Amniotic epithelial cell (primary cell): ENCODE measurements around the gene FBXO10.
"Not testable (repeated sequence)": the region's sequence is repeated elsewhere in the genome, so short reads cannot be mapped to it uniquely, and the experiment has no call there.

Experiments
- DNase-seq: peaks from one replicate; pipeline ENCODE4 v3.0.0-alpha.2; 2010; ENCODE audit warnings: low read depth

Gene FBXO10

DNA sequence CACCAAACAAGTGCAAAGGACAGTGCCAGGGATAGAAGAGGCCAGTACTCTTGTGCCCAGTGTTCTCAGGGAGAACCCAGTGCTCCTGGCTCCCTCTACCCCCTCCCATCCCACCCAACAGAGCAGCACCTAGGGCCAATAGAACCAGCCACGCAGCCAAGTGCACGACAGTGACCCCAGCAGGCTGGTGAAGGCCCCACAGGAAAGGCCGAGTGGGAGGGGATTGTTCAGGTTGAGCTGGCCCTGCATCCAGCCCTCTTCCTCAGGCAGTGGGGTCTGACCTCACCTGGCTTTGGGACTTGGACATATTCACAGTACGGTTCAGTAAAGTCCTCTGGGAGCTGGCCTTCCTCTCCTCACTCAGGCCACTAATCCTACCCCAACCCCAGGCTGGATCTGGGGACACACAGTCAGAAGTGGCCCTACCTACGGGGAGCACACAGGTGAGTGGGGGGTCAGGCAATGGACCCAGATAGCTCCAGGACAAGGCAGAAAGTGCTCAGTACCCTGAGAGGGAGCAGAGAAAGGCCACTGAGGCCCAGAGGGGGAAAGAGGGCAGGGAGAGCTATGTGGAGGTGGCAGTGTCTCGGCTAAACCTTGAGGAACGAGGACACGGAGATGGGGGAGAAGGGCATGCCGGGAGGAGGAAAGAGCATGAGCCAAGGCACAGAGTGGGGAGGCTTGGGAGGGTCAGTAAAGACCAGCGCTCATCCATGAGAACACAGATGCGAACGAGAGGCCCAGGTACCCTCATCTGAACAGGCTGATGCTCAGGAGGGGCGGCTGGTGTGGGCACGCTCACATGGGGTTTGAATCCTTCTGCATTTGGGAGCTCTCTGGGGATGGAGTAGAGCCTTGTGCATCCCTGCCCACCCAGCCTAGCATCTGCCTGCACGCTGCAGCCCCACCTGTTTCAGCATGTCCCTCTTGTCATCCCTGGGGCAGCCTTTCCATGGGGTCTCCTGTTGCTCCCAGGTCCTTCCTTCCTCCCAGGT, 64.9 kb downstream of the FBXO10 start:
- DNase-seq = peak; percentile 12

DNA sequence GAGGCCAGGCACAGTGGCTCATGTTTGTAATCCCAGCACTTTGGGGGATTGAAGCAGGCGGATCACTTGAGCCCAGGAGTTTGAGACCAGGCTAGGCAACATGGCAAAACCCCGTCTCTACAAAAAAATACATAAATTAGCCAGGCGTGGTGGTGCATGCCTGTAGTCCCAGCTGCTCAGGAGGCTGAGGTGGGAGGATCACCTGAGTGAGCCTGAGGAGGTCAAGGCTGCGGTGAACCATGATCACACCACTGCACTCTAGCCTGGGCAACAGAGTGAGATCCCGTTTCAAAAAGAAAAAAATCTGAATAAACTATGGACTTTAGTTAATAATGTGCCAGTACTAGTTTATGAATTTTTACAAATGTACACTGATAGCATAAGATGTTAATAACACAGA, 66.1 kb downstream of the FBXO10 start:
- DNase-seq = not testable (repeated sequence)

DNA sequence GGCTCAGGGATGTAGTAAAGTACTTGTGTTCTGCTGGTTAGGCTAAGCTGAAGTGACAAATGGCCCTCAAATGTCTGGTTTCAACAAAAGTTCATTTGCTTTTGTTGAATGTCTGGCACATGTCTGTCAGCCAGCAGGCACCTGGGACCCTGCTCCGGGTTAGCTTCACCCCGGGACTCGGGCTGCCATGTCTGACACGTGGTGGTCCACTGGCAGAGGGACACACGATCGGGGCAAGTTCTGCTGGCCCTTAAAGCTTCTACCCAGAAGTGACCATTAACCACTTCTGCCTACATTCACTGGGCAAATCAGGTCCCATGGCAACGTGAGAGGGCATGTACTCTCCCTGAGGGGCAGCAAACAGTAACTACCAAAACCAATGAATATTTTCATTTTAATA, 66.6 kb downstream of the FBXO10 start:
- DNase-seq = no peak

DNA sequence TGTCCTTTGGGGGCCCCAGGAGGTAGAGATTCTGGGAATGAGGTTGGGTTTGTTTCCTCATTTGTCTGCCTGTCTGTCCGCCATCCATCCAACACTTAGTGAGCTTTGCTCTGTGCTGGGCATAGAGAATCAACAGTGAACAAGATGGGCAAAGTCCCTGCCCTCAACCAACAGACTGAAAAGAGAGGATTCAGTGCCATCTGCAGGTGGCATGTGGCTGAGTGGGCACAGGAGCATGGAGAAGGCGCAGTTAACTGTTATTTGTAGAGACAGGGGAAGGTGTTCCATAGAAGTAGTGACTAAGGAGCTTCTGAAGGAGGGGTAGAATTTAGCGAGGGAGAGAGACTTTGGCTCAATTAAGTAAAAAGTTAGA, 67.4 kb downstream of the FBXO10 start:
- DNase-seq = no peak

DNA sequence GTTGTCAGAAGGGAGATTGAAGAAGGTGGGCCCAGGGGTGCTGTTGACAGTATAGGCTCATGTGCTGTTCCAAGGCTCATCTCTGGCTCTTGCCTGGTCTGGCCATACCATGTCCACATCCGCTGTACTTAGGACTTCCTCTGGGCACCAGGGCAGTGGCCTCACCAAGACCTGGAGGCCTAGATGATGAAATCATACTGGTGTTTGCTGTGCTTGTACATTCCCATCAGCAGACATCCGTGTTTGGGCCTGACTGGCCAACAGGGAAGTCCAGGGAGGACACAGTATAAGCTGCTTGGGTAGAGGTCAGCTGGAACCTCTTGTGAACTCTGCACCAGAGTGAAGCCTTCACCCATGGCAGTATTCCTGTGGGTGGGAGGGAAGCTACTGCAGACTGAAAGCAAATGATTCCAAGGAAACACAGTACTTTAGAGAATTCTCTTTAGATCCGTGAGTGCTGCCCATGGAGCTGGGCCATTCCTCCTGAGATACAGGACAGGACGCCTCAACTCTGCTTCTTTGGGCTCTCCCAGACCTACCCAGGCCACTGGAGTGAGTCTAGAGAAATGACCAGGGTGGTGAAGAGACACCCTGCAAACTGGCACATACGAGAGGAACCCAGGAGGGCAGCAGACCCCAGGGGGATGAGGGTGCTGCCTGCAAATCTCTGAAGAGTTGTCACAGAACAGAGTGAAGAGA, 67.9 kb downstream of the FBXO10 start:
- peak; percentile 74 for DNase-seq

DNA sequence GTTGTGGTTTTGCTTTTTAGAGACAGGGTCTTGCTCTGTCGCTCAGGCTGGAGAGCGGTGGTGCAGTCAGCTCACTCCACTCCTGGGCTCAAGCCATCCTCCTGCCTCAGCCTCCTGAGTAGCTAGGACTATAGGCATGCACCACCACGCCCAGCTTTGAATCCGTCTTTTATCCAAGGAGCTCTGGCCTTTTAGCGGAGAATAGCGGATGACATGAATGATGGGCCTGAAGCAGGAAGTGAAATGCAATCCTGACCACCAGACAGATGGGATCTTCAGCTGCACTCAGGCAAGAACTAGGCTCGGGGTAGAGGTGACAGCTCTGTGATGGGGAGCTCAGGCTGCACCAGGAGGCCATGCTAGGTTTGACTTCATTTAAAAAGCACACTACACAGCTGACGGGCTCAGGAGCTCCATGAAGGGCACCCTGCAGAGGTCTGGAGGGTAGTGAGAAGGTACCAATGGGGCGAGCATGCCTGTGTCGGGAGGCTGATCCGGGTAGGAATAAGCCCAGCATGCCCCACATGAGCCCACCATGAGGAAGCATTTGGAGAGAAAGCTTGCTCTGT, 68.5 kb downstream of the FBXO10 start:
- DNase-seq = peak; percentile 13

DNA sequence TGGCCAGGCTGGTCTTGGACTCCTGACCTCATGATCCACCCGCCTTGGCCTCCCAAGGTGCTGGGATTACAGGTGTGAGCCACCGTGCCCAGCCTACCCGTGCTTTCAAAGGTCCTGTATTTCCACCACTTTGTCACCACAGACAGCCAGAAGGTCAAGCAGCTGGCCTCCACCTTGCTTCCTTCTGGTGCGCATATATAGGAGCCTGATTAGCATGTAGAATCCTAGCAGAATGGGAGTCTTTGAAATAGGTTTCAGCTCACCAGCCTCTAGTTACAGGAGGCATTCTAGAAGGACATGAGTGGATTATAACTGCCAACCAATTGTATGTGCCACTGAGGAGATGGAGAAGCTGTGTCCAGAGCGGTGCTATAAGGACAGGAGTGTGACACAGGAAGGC, 71.6 kb downstream of the FBXO10 start:
- DNase-seq = no peak

DNA sequence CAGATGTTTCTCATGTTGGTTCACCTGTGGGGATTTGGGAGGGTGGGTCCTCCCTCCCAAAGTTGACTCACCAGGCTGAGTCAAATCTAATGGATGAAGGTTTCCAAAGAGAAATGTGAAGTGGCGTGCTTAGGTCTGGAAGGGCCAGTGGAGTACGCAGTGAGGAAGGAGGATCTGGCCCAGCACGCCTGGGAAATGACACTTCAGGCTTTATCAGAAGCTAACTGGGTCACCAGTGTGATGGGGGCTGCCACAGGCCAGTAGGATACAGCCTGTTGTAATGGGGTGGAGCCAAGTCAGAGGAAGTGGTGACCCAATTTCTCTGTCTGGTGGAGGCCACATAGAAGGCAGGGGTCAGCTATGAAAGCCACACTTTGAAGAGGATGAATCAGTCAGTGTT, 72.4 kb downstream of the FBXO10 start:
- DNase-seq = peak; percentile 72

DNA sequence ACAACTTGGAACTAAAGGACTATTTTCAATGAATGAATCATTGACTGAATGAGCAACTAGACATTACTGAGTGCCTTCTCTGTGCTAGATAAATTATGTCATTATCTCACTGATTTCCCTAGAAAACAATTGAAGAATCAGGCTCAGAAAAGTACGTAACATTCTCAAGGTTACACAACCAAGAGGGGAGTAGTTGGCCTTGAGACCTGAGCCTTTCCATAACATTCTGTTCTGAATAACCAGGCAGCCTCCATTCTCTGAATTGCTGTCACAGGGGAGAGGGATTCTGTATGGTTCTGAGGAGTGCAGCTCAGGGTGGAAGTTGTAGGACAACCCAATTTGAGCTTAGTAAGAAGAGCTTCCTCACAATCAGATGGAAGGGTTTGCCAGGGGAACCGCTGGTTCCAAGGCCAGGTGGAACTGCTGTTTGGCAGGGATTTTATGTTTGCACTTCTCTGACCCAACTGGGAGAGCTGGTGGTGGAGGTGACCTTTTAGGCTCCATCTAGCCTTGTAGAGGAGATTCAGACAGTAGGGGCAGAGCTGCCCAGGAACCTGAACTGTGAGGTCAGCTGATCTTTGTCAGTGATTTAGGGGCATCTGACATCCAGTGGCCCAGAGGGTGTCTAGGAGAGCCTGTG, 74.1 kb downstream of the FBXO10 start:
- peak; percentile 94 for DNase-seq

DNA sequence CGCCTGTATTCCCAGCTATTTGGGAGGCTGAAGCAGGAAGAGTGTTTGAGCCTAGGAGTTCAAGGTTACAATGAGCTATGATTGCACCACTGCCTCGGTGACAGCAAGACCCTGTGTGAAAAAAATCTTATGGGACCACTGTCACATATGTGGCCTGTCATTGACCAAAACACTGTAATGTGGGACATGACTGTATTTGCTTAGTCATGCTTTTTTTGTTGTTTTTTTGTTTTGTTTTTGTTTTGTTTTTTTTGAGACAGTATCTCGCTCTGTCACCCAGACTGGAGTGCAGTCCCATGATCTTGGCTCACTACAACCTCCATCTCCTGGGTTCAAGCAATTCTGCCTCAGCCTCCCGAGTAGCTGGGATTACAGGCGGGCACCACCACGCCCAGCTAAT, 76.9 kb downstream of the FBXO10 start:
- no peak for DNase-seq

DNA sequence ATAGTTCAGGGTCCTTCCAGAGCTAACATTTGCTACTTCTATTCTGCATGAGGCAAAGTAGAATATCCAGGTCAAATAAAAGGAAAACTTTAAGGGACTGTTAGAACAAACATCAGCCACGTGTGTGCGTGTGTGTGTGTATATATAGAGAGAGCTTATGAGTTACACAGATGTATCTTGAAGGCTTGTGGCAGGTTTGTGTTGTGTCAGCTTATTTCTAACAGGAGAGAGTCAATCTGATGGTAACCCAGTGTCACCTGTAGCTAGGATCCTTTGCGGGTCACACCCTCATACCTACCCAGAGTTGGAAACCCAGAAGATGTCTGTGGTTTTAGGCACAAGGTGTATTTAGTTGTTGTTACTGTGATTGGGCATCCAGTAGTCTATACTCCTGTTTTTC, 77.7 kb downstream of the FBXO10 start:
- DNase-seq = no peak

DNA sequence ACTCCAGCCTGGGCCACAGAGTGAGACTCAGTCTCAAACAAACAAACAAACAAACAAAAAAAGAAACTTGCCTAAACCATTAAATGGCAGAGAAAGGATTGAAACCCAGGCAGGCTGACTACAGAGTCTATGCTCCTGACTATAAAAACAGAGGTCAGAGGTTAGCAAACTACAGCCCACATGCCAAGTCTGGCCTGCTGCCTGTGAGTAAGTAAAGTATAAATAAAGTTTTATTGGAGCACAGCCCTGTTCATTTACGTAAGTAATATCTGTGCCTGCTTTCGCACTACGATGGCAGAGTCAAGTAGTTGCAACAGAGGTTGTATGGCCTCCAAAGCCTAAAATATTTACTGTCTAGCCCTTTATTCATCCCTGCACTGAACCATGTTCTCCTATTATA, 78.9 kb downstream of the FBXO10 start:
- no peak for DNase-seq

DNA sequence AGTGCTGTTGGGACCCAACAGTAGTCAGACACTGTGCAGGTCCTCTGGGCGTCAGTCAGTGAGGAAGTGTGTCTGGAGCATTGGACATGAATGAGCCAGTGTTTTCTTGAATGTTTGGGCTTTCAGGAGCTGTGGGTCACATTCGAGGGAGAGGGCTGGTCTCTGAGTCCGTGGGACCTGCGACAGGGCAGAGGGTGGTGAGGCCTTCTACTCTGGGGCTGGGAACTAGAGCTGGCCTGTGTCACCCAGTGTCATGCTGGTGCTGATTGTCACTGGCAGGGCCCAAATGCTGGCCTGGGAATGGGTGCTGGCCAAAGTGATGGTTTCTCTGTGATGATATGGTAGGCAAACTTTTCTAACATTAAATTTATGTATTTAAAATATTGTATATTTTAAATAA, 80.2 kb downstream of the FBXO10 start:
- DNase-seq = no peak

DNA sequence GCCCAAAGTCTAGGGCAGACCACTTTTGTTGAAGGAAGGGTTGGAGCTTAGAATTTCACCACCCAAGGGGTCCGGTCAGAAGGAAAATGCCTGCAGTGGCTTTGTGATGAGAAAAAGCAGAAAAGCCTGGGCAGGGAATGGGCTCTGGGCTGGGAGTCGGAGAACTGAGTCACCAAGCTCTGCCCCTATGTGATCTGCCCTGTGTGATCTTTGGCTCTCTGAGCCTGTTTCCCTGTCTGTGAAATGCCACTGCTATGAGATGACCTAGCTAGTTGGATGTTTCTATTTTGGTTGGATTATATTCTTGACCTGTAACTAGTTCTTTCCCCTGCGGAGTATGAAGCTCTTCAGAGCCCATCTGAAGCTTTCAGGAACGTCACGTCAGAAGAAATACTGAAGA, 80.6 kb downstream of the FBXO10 start:
- DNase-seq = no peak

DNA sequence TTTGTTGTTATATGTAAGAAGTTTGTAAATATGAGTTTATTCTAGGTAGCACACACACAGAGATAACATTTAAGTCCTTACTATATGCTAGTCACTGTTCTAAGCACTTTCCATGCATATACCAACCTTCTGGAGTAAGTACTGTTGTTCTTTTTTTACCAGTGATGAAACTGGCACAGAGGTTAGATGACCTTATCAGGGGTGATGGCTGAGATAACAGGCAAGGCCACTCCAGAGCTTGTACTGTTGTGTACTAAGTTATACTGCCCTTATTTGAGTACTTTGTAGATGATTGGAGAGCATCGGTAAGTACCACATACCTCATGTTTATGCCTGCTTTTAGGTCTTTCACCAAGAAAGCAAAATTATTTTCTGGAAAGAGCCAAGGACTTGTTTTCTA, 84.2 kb downstream of the FBXO10 start:
- no peak for DNase-seq

DNA sequence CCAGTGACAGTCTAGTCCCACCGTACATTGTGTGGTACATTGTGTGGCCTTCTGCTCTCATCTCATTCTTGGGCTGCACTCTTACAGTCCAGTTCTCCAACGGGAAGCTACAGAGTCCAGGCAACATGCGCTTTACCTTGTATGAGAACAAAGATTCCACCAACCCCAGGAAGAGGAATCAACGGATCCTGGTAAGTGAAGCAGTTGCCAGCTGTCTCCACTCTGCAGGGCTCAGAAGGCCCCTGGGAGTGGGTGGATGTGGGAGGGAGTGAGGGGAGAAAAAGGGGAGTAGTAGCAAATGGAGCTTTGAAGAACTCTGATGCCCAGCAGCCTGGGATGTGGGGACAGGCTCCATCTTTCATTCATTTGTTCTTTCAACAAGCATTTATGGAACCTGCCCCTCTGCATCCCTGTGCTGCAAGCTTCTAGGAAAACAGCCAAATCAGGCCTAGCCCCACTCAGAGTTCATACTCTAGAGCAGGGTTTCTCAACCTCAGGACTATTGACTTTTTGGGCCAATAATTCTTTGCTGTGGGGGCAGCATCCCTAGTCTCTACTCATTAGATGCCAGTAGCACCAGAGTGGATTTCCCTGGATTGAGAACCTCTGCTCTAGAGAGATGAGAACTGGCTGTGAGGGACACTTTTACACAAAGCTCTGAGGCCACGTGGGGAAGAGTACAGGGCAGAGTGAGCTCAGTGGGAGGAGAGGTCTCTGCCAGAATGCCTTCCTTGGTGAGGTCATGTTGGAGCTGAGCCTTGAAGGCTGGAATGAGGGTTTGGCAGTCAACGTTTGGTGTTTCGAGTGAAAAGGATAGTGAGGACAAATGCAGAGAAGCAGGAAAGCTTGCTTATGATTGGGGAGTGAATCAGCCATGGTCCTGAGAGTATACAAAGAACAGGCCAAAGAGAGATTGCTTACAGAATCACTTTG, 89.3 kb downstream of the FBXO10 start:
- DNase-seq = peak; percentile 96

DNA sequence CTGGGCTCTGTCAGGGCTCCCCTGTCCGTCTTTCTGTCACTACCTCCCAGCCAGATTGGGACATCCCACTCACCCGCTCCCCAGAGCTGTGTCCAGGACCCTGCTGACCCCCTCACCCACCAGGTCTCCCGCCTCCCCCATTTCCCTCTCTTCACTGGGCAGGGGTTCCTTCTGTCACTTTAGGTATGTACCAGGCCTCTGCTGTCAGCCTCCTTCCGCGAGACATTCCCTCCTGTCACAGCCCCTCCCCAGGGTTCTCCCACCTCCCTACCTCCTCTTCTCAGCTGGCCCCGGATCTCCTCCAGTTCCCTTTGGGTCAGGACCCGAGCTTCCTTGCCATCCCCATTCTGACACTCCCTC, 89.9 kb downstream of the FBXO10 start:
- no peak for DNase-seq

DNA sequence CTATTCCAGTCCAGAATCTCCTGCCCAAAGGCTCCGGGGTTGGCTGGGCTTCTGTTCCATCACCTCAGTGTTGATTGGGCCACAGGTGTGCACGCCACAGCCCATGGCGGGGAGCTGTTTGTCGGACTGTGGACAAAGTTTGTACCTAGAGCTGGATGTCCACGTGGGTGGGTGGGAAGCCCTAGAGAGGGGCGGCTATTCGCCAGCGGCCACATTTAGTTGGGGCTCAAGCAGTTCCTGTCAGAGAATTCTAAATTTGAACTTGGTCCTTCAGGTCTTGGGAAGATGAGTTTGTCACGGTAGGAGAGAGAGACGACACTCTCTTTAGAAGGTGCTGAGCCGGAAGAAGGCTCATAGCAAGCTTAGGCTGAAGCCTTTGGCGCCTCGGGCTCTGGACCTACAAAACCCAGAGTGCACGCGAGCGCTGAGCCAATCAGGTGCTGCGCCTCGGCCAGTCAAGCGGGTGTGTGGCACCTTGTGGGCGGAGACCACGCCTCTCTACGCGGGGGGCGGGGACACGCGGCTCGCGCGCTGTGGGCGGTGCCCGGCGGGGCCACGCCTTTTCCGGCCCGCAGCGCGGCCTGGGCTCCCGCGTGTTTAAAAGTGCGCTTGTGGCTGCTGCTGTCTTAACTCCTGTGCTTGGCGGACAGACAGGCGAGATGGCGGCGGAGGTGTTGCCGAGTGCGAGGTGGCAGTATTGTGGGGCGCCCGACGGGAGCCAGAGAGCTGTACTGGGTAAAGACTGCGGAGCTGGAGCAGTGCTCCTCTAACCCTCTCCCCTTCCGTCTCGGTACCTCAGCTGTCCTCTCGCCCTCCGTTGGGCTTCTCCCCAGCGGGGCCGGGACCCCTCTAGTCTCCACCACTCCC, 90.6 kb downstream of the FBXO10 start, which contains the start of gene POLR1E:
TSS of gene POLR1E (plus strand) at position 560 of the 867 bp plus-strand sequence. CDS start at position 660, 100 bp downstream.
- peak; percentile 88 for DNase-seq

DNA sequence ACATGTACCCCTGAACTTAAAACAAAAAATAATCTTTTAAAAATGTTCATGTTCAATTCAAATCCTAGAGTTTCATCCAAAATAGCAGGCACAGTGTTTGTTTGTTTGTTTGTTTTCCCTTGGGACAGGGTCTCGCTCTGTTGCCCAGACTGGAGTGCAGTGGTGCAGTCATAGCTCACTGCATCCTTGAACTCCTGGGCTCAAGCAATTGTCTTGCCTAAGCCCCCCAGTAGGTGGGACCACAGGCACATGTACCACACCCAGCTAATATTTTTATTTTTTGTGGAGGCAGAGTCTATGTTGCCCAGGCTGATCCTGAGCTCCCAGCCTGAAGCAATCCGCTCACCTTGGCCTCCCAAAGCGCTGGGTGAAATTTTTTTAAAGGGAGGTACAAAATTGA, 95.4 kb downstream of the FBXO10 start:
- DNase-seq = no peak

DNA sequence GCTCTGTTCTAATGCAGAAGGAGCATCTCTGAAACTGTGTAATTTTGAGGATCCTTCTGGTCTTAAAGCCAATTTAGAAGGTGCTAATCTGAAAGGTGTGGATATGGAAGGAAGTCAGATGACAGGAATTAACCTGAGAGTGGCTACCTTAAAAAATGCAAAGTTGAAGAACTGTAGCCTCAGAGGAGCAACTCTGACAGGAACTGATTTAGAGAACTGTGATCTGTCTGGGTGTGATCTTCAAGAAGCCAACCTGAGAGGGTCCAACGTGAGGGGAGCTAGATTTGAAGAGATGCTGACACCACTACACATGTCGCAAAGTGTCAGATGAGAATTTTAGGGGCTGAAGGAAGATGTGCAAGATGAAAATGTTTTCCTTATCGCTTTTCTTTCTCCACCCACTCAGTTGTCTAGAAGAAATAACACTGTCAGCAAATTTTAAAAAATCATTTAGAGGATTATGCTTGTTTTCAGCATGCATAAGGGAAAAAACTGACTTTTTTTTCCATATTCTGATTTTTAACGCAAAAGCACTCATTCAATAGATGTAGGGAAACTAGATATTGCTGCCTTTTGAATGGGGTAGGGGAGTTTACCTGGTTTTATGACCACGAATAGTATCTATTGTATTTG, 98.1 kb downstream of the FBXO10 start:
- not testable (repeated sequence) for DNase-seq
